DMS79 (cell line): ENCODE measurements around the gene ENO2.
"Not testable (repeated sequence)": the region's sequence is repeated elsewhere in the genome, so short reads cannot be mapped to it uniquely, and the experiment has no call there.

ENCODE experiments used
- DNase-seq: peaks from one replicate; lab custom pipeline; 2025; lab: John Stamatoyannopoulos, UW

Gene ENO2

GRCh38 chr12:6914246-6914946, at the start of gene ENO2:
Gene ENO2 (plus strand): TSS chr12:6914580. CDS start chr12:6915833, 1,253 bp downstream.
- DNase-seq = peak; percentile 44

- DNase-seq = not testable (repeated sequence)
Measured at GRCh38 chr12:6865307-6865706, 49.1 kb upstream of the ENO2 start.

- no peak for DNase-seq
Measured at GRCh38 chr12:6866163-6866919, 48.0 kb upstream of the ENO2 start.

GRCh38 chr12:6866920-6867412, 47.4 kb upstream of the ENO2 start:
- no peak for DNase-seq

- peak; percentile 27 for DNase-seq
Measured at GRCh38 chr12:6867413-6868210, 46.8 kb upstream of the ENO2 start, which contains the start of gene TPI1. Gene TPI1 (plus strand): TSS chr12:6867531. CDS start chr12:6867567, 36 bp downstream.

- no peak for DNase-seq
Measured at GRCh38 chr12:6868211-6869048, 46.0 kb upstream of the ENO2 start.

- peak; percentile 69 for DNase-seq
Measured at GRCh38 chr12:6869049-6870021, 45.0 kb upstream of the ENO2 start.

- not testable (repeated sequence) for DNase-seq
Measured at GRCh38 chr12:6870304-6870703, 44.1 kb upstream of the ENO2 start.

GRCh38 chr12:6871052-6871957, 43.1 kb upstream of the ENO2 start:
- no peak for DNase-seq

GRCh38 chr12:6872073-6873048, 42.0 kb upstream of the ENO2 start:
- DNase-seq = peak; percentile 36

GRCh38 chr12:6873094-6874014, 41.0 kb upstream of the ENO2 start, which contains the start of gene SPSB2:
Gene SPSB2 (minus strand): TSS chr12:6873303. CDS start chr12:6872901, 402 bp downstream.
- peak; percentile 93 for DNase-seq

GRCh38 chr12:6874015-6874368, 40.4 kb upstream of the ENO2 start:
- not testable (repeated sequence) for DNase-seq

GRCh38 chr12:6879824-6880223, 34.6 kb upstream of the ENO2 start:
- not testable (repeated sequence) for DNase-seq

GRCh38 chr12:6883252-6883651, 31.1 kb upstream of the ENO2 start:
- DNase-seq = no peak

GRCh38 chr12:6883683-6884082, 30.7 kb upstream of the ENO2 start:
- no peak for DNase-seq

- no peak for DNase-seq
Measured at GRCh38 chr12:6884539-6884938, 29.8 kb upstream of the ENO2 start.
